Fibroblast of upper back skin (primary cell): ENCODE data around the gene ITGB1BP1.
A peak's percentile ranks its signal among the peaks of the same experiment; 100 is the strongest.

Experiments used
- DNase-seq: peaks from one replicate; pipeline ENCODE4 v3.0.0-alpha.2; 2013

Gene ITGB1BP1

GRCh38 chr2:9424447-9425164, 1.3 kb upstream of the ITGB1BP1 start:
- DNase-seq: no peak

- no peak for DNase-seq
Measured at GRCh38 chr2:9423922-9424272, 569 bp upstream of the ITGB1BP1 start.

GRCh38 chr2:9422321-9423099, 818 bp downstream of the ITGB1BP1 start:
- DNase-seq: no peak

- no peak for DNase-seq
Measured at GRCh38 chr2:9420495-9420894, 2.8 kb downstream of the ITGB1BP1 start.

- no peak for DNase-seq
Measured at GRCh38 chr2:9419541-9419940, 3.8 kb downstream of the ITGB1BP1 start.

GRCh38 chr2:9418746-9419145, 4.6 kb downstream of the ITGB1BP1 start:
- DNase-seq: no peak

GRCh38 chr2:9417725-9418124, 5.6 kb downstream of the ITGB1BP1 start:
- no peak for DNase-seq

GRCh38 chr2:9416962-9417316, 6.4 kb downstream of the ITGB1BP1 start:
- DNase-seq: no peak

GRCh38 chr2:9416267-9416961, 6.9 kb downstream of the ITGB1BP1 start:
- no peak for DNase-seq

GRCh38 chr2:9415516-9416169, 7.7 kb downstream of the ITGB1BP1 start:
- DNase-seq: no peak

GRCh38 chr2:9412781-9413180, 10.5 kb downstream of the ITGB1BP1 start:
- DNase-seq: no peak

- no peak for DNase-seq
Measured at GRCh38 chr2:9410108-9410507, 13.2 kb downstream of the ITGB1BP1 start.

GRCh38 chr2:9408641-9409151, 14.6 kb downstream of the ITGB1BP1 start:
- no peak for DNase-seq

GRCh38 chr2:9407363-9407811, 15.9 kb downstream of the ITGB1BP1 start:
- no peak for DNase-seq

- no peak for DNase-seq
Measured at GRCh38 chr2:9406529-9407362, 16.6 kb downstream of the ITGB1BP1 start.

- DNase-seq: peak; percentile 38
Measured at GRCh38 chr2:9405636-9406035, 17.7 kb downstream of the ITGB1BP1 start.

- no peak for DNase-seq
Measured at GRCh38 chr2:9404451-9404850, 18.9 kb downstream of the ITGB1BP1 start.

- DNase-seq: no peak
Measured at GRCh38 chr2:9403924-9404323, 19.4 kb downstream of the ITGB1BP1 start.

- DNase-seq: no peak
Measured at GRCh38 chr2:9401646-9402371, 21.5 kb downstream of the ITGB1BP1 start.

GRCh38 chr2:9401059-9401547, 22.2 kb downstream of the ITGB1BP1 start:
- no peak for DNase-seq
